Body of pancreas (tissue), 4 donors: ENCODE measurements around the gene SLC25A34.

Source experiments
- CTCF ChIP-seq, 7 experiments: fragments of 450-650 bp in 4 of 7; fragments of 200-600 bp in 3 of 7; sonication (generic) in 3 of 7; IDR thresholded peaks; one replicate each; pipeline ENCODE4 v1.5.1; 2016 to 2019; ENCODE audit warnings: antibody characterized with exemption in 7 of 7
- POLR2A ChIP-seq, 3 donors: fragments of 450-650 bp; IDR thresholded peaks; one replicate each; pipeline ENCODE4 v1.6.1; 2016; ENCODE audit warnings: antibody characterized with exemption in 3 of 3, mild to moderate bottlenecking in 2 of 3

- TF ChIP-seq POLR2A (IDR thresholded peaks at IDR 0.05) (no peak), CTCF (IDR thresholded peaks at IDR 0.05) (no peak)
Measured at GRCh38 chr1:15761366-15762128, 25.5 kb downstream of the SLC25A34 start.
